Chondrocyte (in vitro differentiated cells): ENCODE results near the gene ZSCAN22. TPM values are rescaled to one million over a fixed set of nuclear protein-coding genes. Genes with fewer than 3 reads are reported as not detected.

Experiments
- DNase-seq: peaks from one replicate; pipeline ENCODE4 v3.0.0; 2021; ENCODE audit warnings: mixed read lengths, low spot score
- H3K27ac Mint-ChIP-seq: one replicate; pipeline ENCODE4 v1.8.0; 2021; ENCODE audit warnings: mild to moderate bottlenecking, moderate library complexity, mixed read lengths; ENCODE audit not compliant: unreplicated experiment
- H3K27me3 Mint-ChIP-seq: 2 replicates; pipeline ENCODE4 v1.8.0; 2021; ENCODE audit warnings: low read depth, mixed read lengths
- H3K36me3 Mint-ChIP-seq: 2 replicates; pipeline ENCODE4 v1.8.0; 2021; ENCODE audit warnings: low read depth, mixed read lengths
- H3K4me1 Mint-ChIP-seq: 2 replicates; pipeline ENCODE4 v1.8.0; 2021; ENCODE audit warnings: low read depth, mild to moderate bottlenecking, mixed read lengths
- H3K4me3 Mint-ChIP-seq: one replicate; pipeline ENCODE4 v1.8.0; 2021; ENCODE audit warnings: mild to moderate bottlenecking, moderate library complexity, mixed read lengths; ENCODE audit not compliant: unreplicated experiment
- H3K9me3 Mint-ChIP-seq: 2 replicates; pipeline ENCODE4 v1.8.0; 2021; ENCODE audit warnings: low read depth, mixed read lengths
- CTCF ChIP-seq: fragments of 200-600 bp; sonication (generic); IDR thresholded peaks from 2 replicates; pipeline ENCODE4 v1.5.0; 2021; ENCODE audit warnings: antibody characterized with exemption, mild to moderate bottlenecking, moderate library complexity
- total RNA-seq: library from RNA; stranded (reverse); gene quantifications from 3 replicates; pipeline ENCODE4 v1.2.1, GENCODE V29; 2021

ZSCAN22 gene
- total RNA-seq, 1 donor from 2014 or later = 3.0 TPM

DNA sequence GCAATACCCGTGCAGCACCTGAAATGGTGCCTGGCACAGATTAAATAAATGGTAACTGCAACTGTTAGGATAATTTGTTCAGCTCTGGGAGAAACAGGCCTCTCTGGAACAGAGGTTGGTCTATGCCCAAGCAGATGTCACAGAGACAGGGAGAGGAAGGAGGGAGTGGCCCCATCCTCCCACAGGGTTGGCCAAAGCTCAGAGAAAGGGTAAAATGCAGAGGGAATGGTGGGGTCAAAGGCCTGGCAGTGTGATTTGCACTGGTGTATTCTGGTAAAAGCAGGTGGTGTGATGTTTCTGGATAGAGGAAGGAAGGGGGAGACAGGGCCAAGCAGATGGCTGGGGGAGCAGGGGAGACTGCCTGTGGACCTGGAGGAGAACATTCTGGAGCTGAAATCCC is 9.4 kb downstream of the ZSCAN22 start:
- Mint-ChIP-seq H3K27me3 (no peaks in the 10 kb centered on the region), H3K27ac (peak overlapping the region; percentile 49), H3K36me3 (peaks cover 25% of the 10 kb centered on the region), H3K4me3 (no peak overlapping the region), H3K4me1 (peaks cover 1% of the 10 kb centered on the region), H3K9me3 (no peaks in the 10 kb centered on the region)
- TF ChIP-seq CTCF = no peak
- no peak for DNase-seq

DNA sequence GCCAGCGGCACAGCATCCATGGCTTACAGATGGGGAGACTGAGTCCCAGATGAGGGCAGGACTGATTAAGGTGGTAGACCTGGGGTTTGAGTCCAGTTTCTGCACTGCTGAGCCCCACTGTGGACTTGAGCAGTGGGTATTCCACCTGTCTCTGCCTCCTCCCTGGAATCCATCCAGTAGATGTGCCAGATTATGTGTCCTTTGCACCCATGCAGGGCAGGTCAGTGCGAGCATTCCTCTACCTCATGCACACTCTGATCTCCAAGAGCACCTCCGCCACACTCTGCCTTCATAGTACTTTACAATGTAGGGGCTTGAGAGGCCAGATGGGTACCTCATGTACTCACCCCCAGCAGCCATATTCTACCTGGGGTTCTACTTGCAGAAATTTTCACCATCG is 10.0 kb downstream of the ZSCAN22 start:
- Mint-ChIP-seq H3K27ac (no peak overlapping the region), H3K4me1 (peaks cover 3% of the 10 kb centered on the region), H3K27me3 (no peaks in the 10 kb centered on the region), H3K36me3 (peaks cover 28% of the 10 kb centered on the region), H3K9me3 (no peaks in the 10 kb centered on the region), H3K4me3 (no peak overlapping the region)
- TF ChIP-seq CTCF = no peak
- no peak for DNase-seq

- TF ChIP-seq CTCF = no peak
- no peaks in the 10 kb centered on the region for H3K27me3 Mint-ChIP-seq
- peaks cover 31% of the 10 kb centered on the region for H3K36me3 Mint-ChIP-seq
- H3K27ac Mint-ChIP-seq = no peak overlapping the region
- H3K4me1 Mint-ChIP-seq = peaks cover 9% of the 10 kb centered on the region
- no peaks in the 10 kb centered on the region for H3K9me3 Mint-ChIP-seq
- DNase-seq = no peak
- H3K4me3 Mint-ChIP-seq = no peak overlapping the region
These were observed 11.5 kb downstream of the ZSCAN22 start for GRCh38 chr19:58338336-58338735.

- H3K27ac Mint-ChIP-seq = no peak overlapping the region
- H3K4me1 Mint-ChIP-seq = peaks cover 9% of the 10 kb centered on the region
- no peaks in the 10 kb centered on the region for H3K9me3 Mint-ChIP-seq
- H3K4me3 Mint-ChIP-seq = no peak overlapping the region
- H3K36me3 Mint-ChIP-seq = peaks cover 33% of the 10 kb centered on the region
- TF ChIP-seq CTCF = peak; percentile 15
- H3K27me3 Mint-ChIP-seq = no peaks in the 10 kb centered on the region
- peak; percentile 79 for DNase-seq
These were observed 12.2 kb downstream of the ZSCAN22 start for GRCh38 chr19:58338825-58339558.

- peaks cover 50% of the 10 kb centered on the region for H3K4me1 Mint-ChIP-seq
- peak overlapping the region; percentile 99 for H3K4me3 Mint-ChIP-seq
- H3K27ac Mint-ChIP-seq = peak overlapping the region; percentile 73
- DNase-seq = no peak
- H3K9me3 Mint-ChIP-seq = no peaks in the 10 kb centered on the region
- no peak for TF ChIP-seq CTCF
- H3K27me3 Mint-ChIP-seq = no peaks in the 10 kb centered on the region
- H3K36me3 Mint-ChIP-seq = peaks cover 18% of the 10 kb centered on the region
These were observed 18.8 kb downstream of the ZSCAN22 start for GRCh38 chr19:58345558-58345957.
